NCI-H2171 (cell line): ENCODE measurements around the gene KIF3C.
"Not testable (repeated sequence)": the region's sequence is repeated elsewhere in the genome, so short reads cannot be mapped to it uniquely, and the experiment has no call there.

Experiments
- DNase-seq: peaks from one replicate; lab custom pipeline; 2025; lab: John Stamatoyannopoulos, UW

KIF3C gene

GRCh38 chr2:25915944-25916772 lies 66.1 kb downstream of the KIF3C start:
- not testable (repeated sequence) for DNase-seq

- not testable (repeated sequence) for DNase-seq
Observed at GRCh38 chr2:25915411-25915810, 66.9 kb downstream of the KIF3C start.

- not testable (repeated sequence) for DNase-seq
Observed at GRCh38 chr2:25913696-25913973, 68.7 kb downstream of the KIF3C start.

DNA sequence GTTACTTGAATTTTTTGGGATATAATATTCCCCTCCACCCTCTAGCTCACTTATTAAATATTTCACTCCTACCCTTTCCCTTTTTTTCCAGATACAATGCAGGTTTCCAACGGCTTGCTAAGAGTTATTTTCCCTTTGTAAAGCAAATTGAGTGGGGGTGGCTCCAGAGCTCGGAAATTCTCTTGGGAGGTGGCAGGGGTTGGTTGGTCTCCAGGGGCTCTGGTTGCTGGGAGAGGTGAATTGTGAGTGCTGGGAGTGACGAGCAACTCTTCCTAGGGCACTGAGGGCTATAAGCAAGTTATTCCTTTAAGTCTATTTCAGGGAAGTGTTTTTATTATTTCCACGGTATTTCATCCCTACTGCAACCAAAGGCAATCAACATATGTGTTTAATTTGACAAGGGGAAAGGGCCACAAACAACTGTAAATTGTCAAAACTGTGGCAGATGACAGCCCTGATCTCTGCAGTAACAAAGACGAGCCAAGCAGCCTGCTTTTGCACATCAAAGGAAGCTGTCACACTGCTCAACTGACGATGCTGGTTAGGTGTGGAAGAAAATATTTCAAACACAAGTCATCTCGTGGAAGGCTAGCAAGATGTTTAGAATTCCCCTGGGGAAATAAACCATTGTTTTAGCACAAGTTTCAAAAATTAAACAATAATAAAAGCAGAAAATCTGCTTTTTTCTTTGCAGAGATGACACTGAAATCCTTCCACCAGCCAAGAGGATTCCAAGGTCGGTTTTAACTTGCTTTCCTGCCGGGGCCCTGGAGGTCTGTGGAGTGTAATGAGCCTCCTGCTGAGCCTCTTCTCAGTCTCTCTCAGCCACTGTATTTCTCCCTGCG lies 69.2 kb downstream of the KIF3C start:
- DNase-seq = peak; percentile 20

DNA sequence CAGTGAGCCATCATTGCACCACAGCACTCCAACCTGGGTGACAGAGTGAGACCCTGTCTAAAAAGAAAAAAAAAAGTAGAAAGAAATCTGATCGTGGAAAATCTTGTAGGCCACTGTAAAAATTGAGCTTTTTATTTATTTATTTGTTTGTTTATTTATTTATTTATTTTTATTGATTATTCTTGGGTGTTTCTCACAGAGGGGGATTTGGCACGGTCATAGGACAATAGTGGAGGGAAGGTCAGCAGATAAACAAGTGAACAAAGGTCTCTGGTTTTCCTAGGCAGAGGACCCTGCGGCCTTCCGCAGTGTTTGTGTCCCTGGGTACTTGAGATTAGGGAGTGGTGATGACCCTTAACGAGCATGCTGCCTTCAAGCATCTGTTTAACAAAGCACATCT lies 72.7 kb downstream of the KIF3C start:
- not testable (repeated sequence) for DNase-seq

DNA sequence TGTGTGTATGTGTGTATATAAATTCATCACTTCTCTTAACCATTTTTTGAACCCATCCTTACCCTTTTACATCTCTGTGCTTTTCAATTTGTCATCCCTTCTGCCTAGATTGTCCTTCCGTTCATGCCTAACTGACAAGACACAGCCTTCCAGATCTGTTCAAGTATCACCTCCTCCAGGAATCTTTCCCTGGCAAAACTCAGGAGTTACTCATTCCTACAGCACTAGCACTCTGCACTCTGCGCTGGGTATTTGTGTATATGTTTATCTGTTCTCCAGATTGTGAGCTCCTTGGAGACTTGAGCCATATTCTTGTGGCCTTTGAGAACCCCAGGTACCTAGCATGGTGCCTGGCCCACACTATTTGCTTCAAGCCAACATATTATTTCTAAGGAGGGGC lies 77.2 kb downstream of the KIF3C start:
- no peak for DNase-seq

GRCh38 chr2:25903216-25903776 lies 79.0 kb downstream of the KIF3C start:
- no peak for DNase-seq

DNA sequence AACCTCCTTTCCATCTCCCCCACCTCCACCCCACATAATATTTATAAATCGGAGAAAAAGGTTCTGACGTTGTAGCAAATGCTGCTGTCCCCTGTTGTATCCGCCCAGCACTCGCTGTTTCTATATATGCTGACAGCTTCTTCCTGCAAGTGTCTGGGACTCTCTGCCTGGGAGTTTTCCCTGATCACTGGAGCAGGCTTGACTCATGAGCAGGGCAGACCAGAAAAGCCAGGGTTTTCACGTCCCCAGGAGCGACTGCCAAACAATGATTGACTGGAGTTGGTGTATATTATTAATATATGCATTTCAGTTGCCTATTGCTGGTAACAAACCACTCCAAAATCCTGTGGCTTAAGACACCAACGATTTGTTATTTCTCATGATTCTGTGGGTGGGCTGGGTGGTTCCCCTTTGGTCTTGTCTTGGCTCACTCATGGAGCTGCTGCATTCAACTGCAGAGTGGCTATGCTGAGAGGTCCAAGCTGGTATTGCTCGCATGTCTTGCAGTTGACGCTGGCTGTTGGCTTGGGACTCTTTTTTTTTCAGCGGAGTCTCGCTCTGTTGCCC lies 82.8 kb downstream of the KIF3C start:
- no peak for DNase-seq

- DNase-seq = no peak
Observed at GRCh38 chr2:25897506-25897905, 84.8 kb downstream of the KIF3C start.

DNA sequence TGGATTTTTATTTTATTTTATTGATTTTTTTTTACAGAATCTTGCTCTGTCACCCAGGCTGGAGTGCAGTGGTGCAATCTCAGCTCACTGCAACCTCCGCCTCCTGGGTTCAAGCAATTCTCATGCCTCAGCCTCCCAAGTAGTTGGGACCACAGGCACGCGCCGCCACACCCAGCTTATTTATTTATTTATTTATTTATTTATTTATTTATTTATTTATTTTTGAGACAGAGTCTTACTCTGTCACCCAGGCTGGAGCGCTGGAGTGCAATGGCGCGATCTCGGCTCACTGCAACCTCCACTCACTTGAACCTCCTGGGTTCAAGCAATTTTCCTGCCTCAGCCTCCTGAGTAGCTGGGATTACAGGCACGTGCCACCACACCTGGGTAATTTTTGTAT lies 86.0 kb downstream of the KIF3C start:
- not testable (repeated sequence) for DNase-seq

GRCh38 chr2:25895610-25896009 lies 86.7 kb downstream of the KIF3C start:
- DNase-seq = no peak

DNA sequence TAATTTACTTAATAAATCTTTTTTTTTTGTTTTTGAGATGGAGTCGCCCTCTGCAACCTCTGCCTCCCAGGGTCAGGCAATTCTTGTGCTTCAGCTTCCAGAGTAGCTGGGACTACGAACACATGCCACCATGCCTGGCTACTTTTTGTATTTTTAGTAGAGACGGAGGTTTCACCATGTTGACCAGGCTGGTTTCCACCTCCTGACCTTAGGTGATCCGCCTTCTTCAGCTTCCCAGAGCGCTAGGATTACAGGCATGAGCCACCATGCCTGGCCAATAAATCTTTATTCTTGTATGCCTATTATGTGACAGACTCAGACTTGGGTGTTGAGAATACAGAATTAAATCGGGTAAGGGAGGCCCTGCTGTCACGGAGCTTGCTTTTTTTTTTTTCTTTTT lies 87.3 kb downstream of the KIF3C start:
- no peak for DNase-seq

DNA sequence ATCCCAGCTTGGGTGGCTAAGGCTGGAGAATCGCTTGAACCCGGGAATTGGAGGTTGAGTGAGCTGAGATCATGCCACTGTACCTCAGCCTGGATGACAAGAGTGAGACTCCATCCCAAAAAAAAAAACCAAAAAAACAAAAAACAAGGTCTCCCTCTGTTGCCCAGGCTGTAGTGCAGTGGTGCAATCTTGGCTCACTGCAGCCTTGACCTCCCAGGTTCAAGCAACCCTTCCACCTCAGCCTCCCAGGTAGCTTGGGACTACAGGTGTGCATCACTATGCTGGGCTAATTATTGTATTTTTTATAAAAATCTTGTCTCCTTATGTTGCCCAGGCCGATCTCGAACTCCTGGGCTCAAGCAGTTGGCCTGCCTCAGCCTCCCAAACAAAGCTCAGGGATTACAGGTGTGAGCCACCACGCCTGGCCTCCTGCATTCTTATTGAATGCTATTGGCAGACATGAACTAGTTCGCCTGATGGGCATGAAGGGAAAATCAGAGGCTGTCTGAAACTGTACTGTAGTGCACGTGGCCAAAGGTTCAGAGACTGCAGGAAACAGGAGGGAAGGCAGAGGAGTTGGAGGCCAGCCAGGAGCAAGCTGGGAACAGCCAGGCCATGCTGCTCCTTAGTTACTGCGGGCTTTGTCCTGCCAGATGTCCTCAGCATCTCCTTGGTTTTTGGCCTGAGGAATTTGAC lies 88.0 kb downstream of the KIF3C start:
- peak; percentile 57 for DNase-seq

- DNase-seq = no peak
Observed at GRCh38 chr2:25891672-25892071, 90.6 kb downstream of the KIF3C start.

DNA sequence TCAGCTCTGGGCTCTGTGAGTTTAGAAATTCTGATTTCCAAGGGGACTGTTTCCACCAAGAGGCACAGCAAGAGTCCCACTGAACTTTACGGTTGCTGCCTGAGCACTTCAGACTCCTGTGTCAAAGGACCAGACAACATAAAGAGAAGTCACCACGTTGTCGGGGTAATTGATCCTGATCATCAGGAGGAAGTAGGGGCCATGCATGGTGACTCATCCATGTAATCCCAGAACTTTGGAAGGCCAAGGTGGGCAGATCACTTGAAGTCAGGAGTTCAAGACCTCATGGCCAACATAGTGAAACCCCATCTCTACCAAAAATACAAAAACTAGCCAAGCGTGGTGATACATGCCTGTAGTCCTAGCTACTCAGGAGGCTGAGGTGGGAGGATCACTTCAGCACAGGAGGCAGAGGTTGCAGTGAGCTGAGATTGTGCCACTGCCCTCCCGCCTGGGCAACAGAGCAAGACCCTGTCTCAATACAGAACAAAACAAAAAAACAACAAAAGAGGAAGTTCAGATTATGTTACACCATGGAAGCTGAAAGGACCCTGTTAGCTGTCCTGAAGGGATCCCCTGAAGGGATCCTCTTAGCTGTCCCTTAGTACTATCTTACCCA lies 94.6 kb downstream of the KIF3C start:
- no peak for DNase-seq

GRCh38 chr2:25885933-25886332 lies 96.4 kb downstream of the KIF3C start:
- DNase-seq = no peak

- DNase-seq = no peak
Observed at GRCh38 chr2:25881764-25882163, 100.5 kb downstream of the KIF3C start.

DNA sequence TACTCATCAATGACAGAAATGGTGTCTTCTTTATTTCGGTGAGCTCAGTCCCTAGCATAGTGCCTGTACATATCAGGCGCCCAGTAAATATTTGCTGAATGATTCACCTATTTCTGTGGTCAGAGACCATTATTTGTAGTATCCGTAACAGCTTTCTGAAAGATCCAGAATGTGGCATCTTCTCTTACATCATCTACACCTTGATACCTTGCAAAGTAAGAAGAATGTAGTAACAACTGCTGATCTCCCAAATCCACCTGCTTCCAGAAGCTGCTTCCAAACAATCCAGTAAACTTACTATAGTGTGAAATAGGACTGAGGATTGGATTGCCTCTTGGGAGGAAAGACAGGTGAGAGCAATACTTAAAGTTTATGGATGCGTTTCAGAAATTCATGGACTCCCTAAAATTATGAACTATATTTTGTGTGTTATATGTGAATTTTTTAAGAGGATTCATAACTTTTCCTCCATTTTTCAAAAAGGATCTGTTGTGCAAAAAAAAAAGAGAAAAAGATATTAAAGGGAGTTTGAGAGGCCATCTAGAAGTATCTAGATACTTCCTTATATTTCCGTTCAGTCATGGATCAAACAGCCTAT lies 103.1 kb downstream of the KIF3C start:
- DNase-seq = no peak

DNA sequence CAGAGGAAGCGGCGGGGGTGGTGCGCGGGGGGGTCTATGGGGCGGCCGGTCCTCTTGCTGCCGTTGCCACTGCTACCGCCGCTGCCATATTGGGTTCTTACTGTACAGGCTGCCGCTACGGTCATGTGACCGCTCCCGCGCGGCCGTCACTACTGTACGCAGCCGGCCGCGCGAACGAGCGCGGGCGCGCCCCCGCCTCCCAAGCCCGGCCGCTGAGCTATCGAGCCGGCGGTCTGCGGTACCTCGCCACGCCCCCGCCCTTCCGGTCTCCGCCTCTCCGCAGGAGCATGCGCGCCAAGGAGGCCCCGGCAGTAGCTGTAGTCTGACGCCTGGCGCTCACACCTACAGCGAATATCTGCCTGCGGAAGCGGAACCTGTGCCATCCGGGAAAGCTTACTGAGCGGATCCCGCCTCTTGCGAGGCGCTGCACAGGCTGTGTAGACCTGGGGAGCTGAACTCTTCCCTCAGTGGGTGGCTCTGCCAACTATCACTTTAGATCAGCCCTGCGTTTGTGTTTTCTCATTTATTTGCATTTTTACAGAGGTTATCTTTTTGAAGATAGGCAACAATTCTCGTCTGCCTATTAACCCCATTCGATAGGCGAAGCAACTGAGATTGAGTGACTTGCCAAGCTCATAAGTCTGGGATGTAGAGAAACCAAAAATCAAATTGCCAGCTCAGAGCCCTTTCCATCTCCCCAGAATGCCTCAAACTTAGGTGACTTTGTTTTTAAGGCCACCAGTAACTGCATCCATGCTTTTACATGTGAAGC lies 103.8 kb downstream of the KIF3C start, which contains the start of gene ASXL2:
TSS of gene ASXL2 (minus strand) at position 127 of the 772 bp plus-strand sequence. CDS start 265 bp downstream, outside the sequence.
- peak; percentile 99 for DNase-seq
